ENCODE results near the gene ZCCHC7. TPM values are rescaled to one million over a fixed set of nuclear protein-coding genes. Genes with fewer than 3 reads are reported as not detected.

ZCCHC7 gene
- total and polyA plus RNA-seq, 9 of the 15 experiments (the other 6 are each of a cell fraction or from before 2014, with no cell fraction given) = 34.1 to 68.9 (median 48.8) TPM

- no peak overlapping the region for H3K9ac ChIP-seq (ENCODE audit: insufficient read depth in 1 of 2, low read depth in 2 of 2, low read length in 2 of 2)
- 88% methylated on average over 4 of the region's 4 CpGs for WGBS (ENCODE audit: insufficient coverage, low coverage, missing lambda C conversion rate)
- no peak for FAIRE-seq
Measured at GRCh38 chr9:37157726-37158377, 37.5 kb downstream of the ZCCHC7 start.

More at GRCh38 chr9:37157726-37158377, 37.5 kb downstream of the ZCCHC7 start:
- no peak overlapping the region for H3K4me3 ChIP-seq
- no peak overlapping the region for H3K27ac ChIP-seq (ENCODE audit: extremely low read depth, low read depth, low read length)
- peaks cover 67% of the 10 kb centered on the region for H3K79me2 ChIP-seq (ENCODE audit: control insufficient read depth, insufficient read depth, low read length)
- no peak overlapping the region for H2AFZ ChIP-seq (ENCODE audit: low read depth, low read length)
- TF ChIP-seq, protein P1, sequence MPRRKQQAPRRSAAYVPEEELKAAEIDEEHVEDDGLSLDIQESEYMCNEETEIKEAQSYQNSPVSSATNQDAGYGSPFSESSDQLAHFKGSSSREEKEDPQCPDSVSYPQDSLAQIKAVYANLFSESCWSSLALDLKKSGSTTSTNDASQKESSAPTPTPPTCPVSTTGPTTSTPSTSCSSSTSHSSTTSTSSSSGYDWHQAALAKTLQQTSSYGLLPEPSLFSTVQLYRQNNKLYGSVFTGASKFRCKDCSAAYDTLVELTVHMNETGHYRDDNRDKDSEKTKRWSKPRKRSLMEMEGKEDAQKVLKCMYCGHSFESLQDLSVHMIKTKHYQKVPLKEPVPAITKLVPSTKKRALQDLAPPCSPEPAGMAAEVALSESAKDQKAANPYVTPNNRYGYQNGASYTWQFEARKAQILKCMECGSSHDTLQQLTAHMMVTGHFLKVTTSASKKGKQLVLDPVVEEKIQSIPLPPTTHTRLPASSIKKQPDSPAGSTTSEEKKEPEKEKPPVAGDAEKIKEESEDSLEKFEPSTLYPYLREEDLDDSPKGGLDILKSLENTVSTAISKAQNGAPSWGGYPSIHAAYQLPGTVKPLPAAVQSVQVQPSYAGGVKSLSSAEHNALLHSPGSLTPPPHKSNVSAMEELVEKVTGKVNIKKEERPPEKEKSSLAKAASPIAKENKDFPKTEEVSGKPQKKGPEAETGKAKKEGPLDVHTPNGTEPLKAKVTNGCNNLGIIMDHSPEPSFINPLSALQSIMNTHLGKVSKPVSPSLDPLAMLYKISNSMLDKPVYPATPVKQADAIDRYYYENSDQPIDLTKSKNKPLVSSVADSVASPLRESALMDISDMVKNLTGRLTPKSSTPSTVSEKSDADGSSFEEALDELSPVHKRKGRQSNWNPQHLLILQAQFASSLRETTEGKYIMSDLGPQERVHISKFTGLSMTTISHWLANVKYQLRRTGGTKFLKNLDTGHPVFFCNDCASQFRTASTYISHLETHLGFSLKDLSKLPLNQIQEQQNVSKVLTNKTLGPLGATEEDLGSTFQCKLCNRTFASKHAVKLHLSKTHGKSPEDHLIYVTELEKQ (CRISPR knock-in tag; IDR thresholded peaks at IDR 0.05) = no peak
- no peak for TF ChIP-seq ZBTB11 (CRISPR knock-in tag; IDR thresholded peaks at IDR 0.05)
- no peak for TF ChIP-seq NCOR1 (IDR thresholded peaks at IDR 0.05)
- TF ChIP-seq CTBP1 (IDR thresholded peaks at IDR 0.05; ENCODE audit: borderline replicate concordance) = no peak
- 0 out of 2 replicates have a peak, but pooled peaks have one; percentile 37 for TF ChIP-seq ZNF232 (CRISPR knock-in tag; IDR thresholded peaks at IDR 0.05)
- TF ChIP-seq PURB (CRISPR knock-in tag; IDR thresholded peaks at IDR 0.05; ENCODE audit: low read depth) = no peak
- no peak for TF ChIP-seq TCF7L2 (IDR thresholded peaks at IDR 0.05; ENCODE audit: low read depth, low read length)
- ChIA-PET CTCF (ENCODE audit: low intra/inter-chr PET ratio) (no interaction called here), POLR2A (no interaction called here)
- no peaks in the 10 kb centered on the region for H3K4me1 ChIP-seq (replicated peaks in 1 of 2; ENCODE audit: control insufficient read depth in 2 of 2, insufficient read depth in 2 of 2, low read length in 2 of 2)
- H4K20me1 ChIP-seq (replicated peaks; ENCODE audit: control insufficient read depth, insufficient read depth, low read length) = no peaks in the 10 kb centered on the region
- H3K9me3 ChIP-seq (replicated peaks; ENCODE audit: control insufficient read depth, insufficient read depth, low read depth, low read length) = no peaks in the 10 kb centered on the region
- H3K27me3 ChIP-seq (ENCODE audit: control insufficient read depth in 2 of 2, insufficient read depth in 2 of 2, low read length in 2 of 2) = no peaks in the 10 kb centered on the region
- peaks cover 73% of the 10 kb centered on the region for H3K36me3 ChIP-seq (ENCODE audit: control insufficient read depth, insufficient read depth, low read length)
- H3K9me1 ChIP-seq (ENCODE audit: control insufficient read depth, insufficient read depth, low read length) = no peaks in the 10 kb centered on the region
- no TSS peak for BruUV-seq (replicated peaks)
- intact Hi-C loops (cut with micrococcal nuclease) (no loop called here), in situ Hi-C loops (cut with MboI) (no loop called here)
- H3K4me2 ChIP-seq (ENCODE audit: insufficient read depth, low read length) = no peak overlapping the region
- ATAC-seq = no peak
- no peak for DNase-seq (ENCODE audit: extremely low read depth in 1 of 4, low spot score in 3 of 4)
